DMS79 (cell line): ENCODE results near the gene ZSCAN10.
"Not testable (repeated sequence)": the region's sequence is repeated elsewhere in the genome, so short reads cannot be mapped to it uniquely, and the experiment has no call there.

Experiments used
- DNase-seq: peaks from one replicate; lab custom pipeline; 2025; lab: John Stamatoyannopoulos, UW

The ZSCAN10 gene

DNA sequence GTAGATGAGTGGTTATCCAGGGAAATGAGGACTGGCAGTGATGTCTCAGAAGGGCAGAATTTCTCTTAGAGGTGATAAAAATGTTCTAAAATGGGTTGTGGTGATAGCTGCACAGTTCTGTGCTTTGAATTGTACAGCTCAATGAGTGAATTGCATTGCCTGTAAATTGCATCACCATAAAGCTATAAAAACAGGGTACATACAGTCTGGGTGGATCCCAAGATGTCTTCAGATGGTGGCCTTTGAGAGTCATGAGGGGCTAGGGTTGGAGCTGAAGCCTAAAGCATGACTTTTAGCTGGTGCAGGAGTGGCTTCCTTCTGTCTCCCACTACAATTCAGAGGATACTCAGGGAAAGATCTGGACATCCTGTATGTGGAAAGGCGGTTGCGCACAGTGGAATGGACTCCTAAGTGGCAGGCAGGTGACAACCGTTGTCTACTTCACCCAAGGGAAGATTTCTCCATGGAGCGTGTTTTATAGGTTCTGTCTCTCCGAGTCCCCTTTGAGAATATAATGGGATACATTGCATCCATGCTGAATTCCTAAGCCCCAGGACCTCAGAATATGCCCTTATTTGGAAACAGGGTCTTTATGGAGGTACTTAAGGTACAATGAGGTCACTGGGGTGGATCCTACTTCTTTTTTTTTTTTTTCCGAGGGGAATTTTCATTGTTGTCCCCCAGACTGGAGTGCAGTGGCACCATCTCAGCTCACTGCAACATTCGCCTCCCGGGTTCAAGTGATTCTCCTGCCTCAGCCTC lies 35.3 kb downstream of the ZSCAN10 start:
- no peak for DNase-seq

DNA sequence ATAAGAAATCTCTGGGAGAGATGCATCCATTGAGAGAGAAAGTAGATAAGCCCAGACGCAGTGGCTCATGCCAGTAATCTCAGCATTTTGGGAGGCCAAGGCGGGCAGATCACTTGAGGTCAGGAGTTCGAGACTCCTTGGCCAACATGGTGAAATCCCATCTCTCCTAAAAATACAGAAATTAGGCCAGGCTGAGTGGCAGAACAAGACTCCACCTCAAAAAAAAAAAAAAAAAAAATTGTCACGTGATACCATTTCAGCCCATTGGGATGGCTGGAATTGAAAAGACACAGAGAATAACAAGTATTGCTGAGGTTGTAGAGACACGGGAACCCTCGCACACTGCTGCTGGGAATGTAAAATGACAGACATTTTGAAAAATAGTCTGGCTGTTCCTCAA lies 36.5 kb downstream of the ZSCAN10 start:
- no peak for DNase-seq

GRCh38 chr16:3060339-3061127 lies 38.6 kb downstream of the ZSCAN10 start:
- no peak for DNase-seq

DNA sequence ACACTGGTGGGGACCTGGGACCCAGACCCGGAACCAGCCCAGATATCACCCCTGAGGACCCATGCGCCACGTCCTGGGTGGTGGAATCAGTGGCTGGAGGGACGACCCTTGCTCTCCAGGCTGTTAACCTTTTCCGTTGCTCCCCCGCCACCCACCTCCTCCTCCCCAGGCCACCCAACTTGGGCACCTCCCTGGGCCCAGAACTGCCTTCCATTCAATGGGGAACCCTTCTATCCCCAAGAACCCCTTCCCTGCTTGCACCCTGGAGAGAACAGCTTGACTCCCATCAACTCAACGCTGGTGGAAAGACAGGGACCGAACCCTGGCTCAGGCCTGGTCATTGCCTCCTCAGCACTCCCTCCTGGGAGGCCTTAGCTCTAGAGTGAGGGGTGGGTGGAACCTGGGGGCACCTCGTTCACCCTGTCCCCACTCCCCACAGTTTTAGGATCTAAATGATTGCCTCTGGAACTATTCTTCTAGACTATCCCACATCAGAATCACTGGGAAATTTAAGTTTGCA lies 39.3 kb downstream of the ZSCAN10 start:
- DNase-seq = no peak

GRCh38 chr16:3059041-3059722 lies 39.9 kb downstream of the ZSCAN10 start:
- peak; percentile 24 for DNase-seq

DNA sequence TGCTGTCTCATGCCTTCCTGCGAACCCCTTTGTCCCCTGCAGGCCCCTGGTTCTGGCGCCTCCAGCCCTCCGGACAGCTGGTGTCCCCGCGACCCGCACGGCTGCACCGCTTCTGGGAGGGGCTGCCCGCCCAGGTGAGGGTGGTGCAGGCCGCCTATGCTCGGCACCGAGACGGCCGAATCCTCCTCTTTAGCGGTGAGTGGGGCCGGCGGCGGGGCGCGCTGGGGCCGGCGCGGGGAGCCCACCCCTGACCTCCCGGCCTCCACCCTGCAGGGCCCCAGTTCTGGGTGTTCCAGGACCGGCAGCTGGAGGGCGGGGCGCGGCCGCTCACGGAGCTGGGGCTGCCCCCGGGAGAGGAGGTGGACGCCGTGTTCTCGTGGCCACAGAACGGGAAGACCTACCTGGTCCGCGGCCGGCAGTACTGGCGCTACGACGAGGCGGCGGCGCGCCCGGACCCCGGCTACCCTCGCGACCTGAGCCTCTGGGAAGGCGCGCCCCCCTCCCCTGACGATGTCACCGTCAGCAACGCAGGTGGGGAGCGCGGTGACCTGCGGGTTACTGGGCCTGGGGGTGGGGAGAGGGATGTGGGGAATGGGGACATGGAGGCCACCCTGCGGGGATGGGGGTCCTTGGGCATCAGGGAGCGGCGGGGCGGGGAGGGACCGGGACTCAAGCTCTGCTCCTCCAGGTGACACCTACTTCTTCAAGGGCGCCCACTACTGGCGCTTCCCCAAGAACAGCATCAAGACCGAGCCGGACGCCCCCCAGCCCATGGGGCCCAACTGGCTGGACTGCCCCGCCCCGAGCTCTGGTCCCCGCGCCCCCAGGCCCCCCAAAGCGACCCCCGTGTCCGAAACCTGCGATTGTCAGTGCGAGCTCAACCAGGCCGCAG lies 40.7 kb downstream of the ZSCAN10 start:
- no peak for DNase-seq

GRCh38 chr16:3057181-3058138 lies 41.6 kb downstream of the ZSCAN10 start:
- no peak for DNase-seq

DNA sequence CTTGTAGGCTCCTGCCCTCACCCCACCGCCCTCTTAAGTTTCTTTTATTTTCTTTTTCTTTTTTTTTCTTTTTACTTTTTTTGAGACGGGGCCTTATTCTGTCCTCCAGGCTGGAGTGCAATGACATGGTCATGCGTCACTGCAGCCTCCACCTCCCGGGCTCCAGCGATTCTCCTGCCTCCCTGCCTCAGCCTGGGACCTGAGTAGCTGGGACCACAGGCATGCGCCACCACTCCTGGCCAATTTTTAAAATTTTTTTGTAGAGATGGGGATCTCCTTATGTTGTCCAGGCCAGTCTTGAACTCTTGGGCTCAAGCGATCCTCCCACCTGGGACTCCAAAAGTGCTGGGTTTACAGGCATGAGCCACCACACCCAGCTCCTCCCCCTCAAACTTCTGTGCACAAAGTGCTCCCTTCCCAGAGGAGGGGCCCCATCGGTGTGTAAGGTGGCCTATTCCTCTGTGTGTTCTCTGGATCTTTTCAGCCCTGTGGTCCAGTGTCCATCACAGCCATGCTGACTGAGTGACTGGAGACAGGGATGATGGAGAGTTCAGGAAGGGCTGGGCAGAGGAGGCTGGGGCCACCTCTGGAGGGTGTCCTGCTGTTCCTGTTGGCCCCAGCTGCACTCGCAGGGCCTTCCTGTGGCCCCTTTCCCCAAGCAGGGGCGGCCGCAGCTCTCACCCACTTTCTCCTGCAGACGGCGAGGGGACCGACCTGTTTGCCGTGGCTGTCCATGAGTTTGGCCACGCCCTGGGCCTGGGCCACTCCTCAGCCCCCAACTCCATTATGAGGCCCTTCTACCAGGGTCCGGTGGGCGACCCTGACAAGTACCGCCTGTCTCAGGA lies 42.5 kb downstream of the ZSCAN10 start:
- DNase-seq = no peak

DNA sequence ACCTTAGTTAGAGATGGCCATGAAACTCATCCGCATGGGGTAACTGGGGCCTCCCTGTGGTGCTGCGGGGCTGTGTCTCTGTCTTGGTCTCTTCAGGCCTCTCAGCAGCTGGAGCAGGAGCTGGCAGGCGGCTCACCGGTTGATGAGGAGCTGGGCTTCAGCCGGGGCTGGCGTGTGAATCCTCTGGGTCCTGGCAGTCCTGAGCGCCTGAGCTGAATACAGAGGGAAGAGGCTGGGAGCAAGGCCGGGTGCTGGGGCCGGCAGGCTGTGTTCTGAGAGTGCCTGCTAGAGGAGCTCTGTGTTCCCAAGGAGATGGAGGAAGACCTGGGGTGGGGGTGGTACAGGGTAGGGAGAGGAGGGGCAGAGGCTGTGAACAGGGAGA lies 43.4 kb downstream of the ZSCAN10 start:
- not testable (repeated sequence) for DNase-seq

DNA sequence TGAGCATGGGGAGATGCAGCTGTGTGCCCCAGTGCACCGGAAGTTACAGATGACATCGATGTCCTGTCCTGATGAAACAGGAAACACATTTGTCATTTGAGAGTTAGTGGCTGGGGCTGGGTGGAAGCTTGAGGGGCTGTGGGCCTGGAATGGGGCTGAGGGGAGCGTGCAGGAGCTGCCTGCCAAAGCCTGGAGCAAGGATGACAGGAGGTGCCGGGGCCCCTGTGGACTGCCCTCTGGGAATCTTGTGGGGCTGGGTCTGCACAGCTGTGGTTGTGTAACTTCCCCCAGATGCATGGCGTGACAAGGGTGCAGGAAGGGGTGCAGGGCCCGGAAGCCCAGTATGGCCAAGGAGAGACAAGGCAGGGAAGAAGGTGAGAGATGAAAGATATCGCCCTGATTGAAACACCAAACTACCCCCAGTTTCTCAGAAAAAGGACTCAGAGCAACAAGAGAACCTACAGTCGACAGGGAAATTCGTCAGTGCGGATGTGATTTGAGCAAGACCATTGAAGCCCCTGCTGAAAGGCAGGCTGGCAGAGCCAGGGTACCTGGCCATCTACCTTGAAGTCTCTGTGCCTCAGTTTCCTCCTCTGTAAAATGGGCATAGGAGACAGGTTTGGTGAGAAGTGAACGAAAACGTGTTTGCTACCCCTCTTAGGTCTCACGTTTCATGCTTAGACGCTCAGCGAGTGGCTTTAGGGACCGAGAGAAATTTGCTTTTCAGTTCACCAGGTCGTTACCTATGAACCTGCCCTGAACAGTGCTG lies 43.9 kb downstream of the ZSCAN10 start:
- no peak for DNase-seq

GRCh38 chr16:3053330-3053710 lies 45.8 kb downstream of the ZSCAN10 start:
- not testable (repeated sequence) for DNase-seq

GRCh38 chr16:3052571-3053329 lies 46.3 kb downstream of the ZSCAN10 start:
- DNase-seq = not testable (repeated sequence)

DNA sequence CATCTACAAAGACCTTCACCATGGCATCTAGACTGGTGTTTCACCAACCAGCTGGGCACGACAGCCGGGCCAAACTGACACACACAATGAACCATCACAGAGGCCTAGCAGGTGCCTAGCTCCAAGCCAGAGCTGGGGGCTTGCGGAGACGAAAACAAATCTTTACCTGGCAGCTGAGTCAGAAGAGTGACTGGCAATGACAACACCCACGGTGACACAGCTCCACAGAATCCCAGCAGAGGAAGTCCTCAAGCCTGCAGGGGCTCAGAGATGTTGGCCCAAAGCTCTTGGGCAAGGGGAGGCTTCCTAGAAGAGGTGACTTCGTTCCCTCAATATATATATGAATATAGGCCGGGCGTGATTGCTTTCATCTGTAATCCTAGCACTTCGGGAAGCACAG lies 47.6 kb downstream of the ZSCAN10 start:
- DNase-seq = no peak

GRCh38 chr16:3051009-3051408 lies 48.1 kb downstream of the ZSCAN10 start:
- DNase-seq = no peak

DNA sequence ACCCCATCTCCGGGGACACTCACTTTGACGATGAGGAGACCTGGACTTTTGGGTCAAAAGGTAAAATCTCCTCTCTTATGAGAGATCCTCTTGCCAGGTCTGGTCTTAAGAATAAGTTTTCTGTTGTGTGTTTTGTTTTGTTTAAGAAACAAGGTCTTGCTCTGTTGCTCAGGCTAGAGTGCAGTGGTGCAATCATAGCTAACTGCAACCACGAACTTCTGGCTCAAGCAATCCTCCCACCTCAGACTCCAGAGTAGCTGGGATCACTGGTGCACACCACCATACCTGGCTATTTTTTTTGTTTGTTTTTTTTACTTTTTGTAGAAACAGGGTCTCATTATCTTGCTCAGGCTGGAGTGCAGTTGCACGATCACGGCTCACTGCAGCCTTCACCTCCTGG lies 48.6 kb downstream of the ZSCAN10 start:
- DNase-seq = no peak

DNA sequence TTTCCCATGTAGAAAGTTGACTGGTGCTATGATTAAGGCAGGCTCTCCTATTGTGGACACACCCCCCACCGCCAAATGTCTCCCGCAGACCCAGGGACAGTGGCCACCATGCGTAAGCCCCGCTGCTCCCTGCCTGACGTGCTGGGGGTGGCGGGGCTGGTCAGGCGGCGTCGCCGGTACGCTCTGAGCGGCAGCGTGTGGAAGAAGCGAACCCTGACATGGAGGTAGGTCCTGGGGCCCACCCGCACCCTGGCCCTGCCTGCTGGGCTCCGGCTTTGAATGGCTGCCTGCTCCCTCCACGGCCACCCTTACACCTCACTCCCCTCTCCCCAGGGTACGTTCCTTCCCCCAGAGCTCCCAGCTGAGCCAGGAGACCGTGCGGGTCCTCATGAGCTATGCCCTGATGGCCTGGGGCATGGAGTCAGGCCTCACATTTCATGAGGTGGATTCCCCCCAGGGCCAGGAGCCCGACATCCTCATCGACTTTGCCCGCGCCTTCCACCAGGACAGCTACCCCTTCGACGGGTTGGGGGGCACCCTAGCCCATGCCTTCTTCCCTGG lies 49.1 kb downstream of the ZSCAN10 start:
- no peak for DNase-seq

DNA sequence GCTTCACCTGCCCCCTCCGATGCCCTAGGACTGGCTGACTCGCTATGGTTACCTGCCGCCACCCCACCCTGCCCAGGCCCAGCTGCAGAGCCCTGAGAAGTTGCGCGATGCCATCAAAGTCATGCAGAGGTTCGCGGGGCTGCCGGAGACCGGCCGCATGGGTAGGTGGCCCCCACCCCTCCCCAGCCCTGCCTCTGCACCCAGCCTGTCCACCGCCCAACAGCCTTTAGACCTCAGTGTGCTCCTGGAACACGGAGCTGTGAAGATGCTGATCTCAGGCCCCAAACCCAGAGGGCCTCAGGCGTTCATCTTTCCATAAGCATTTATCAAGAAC lies 51.7 kb downstream of the ZSCAN10 start:
- DNase-seq = no peak
